VCaP (cell line): ENCODE data around the gene CERS6.

Source experiments
- H3K27ac ChIP-seq: fragments of 450-650 bp; 2 replicates; pipeline ENCODE4 v1.5.1; 2017
- TF ChIP-seq, protein P1 (sequence below): fragments of 450-650 bp; conservative IDR thresholded peaks from 2 replicates; pipeline ENCODE4 v1.5.1; 2017; ENCODE audit warnings: mild to moderate bottlenecking, moderate library complexity

The CERS6 gene

DNA sequence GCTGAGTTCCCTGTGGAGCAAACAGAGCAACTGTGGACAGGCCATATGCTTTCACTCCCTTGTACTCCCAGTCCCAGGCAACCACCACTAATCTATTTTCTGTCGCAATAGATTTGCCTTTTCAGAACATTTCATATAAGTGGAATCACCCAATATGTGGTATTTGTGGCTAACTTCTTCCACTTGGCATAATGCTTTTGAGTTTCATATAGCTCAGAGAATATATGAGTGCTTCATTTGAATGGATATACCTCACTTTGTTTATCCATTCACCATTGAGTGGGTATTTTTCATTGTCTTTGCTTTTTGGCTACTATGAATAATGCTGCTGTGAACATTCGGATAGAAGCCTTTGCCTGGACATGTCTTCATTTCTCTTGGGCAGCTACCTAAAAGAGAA lies 151.9 kb downstream of the CERS6 start:
- TF ChIP-seq, protein P1, sequence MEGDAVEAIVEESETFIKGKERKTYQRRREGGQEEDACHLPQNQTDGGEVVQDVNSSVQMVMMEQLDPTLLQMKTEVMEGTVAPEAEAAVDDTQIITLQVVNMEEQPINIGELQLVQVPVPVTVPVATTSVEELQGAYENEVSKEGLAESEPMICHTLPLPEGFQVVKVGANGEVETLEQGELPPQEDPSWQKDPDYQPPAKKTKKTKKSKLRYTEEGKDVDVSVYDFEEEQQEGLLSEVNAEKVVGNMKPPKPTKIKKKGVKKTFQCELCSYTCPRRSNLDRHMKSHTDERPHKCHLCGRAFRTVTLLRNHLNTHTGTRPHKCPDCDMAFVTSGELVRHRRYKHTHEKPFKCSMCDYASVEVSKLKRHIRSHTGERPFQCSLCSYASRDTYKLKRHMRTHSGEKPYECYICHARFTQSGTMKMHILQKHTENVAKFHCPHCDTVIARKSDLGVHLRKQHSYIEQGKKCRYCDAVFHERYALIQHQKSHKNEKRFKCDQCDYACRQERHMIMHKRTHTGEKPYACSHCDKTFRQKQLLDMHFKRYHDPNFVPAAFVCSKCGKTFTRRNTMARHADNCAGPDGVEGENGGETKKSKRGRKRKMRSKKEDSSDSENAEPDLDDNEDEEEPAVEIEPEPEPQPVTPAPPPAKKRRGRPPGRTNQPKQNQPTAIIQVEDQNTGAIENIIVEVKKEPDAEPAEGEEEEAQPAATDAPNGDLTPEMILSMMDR = no peak
- H3K27ac ChIP-seq = no peak overlapping the region

DNA sequence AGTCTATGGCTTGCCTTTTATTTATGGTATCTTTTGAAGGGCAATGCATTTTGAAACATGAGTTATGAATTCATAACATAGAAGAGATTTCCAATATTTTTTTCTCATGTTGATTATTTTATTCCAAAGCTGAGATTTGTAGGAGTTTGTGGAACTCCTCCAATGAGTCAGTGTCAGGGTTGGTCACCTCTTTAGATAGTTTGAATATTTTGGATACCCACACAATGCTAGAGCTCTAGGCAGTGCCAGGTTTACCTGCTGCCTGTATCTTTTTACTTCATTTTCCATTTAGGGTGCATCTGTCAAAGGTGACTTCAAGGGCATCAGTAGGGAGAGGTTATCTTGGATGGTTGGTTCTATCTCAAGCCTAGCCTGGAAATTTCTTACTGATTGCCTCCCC lies 152.7 kb downstream of the CERS6 start:
- TF ChIP-seq, protein P1 = no peak
- no peak overlapping the region for H3K27ac ChIP-seq

DNA sequence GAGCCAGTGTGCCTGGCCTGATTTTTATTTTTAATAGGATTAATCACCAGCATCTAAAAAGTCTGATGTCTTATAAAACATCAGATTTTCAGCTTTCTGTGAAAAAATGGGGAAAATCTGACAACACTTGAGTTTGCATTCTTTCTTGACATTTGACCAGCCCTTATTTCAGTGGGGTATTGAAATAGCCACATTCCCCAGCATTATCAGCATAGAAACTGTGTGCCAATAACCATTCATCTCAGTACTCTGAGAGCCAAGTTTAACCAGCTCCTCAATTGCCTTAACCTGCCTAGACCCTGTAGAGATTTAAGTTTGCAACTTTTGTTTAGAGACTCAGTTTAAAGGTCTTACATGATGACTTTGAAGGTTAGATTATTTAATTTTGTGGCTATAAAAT lies 155.0 kb downstream of the CERS6 start:
- no peak overlapping the region for H3K27ac ChIP-seq
- TF ChIP-seq, protein P1 = no peak

DNA sequence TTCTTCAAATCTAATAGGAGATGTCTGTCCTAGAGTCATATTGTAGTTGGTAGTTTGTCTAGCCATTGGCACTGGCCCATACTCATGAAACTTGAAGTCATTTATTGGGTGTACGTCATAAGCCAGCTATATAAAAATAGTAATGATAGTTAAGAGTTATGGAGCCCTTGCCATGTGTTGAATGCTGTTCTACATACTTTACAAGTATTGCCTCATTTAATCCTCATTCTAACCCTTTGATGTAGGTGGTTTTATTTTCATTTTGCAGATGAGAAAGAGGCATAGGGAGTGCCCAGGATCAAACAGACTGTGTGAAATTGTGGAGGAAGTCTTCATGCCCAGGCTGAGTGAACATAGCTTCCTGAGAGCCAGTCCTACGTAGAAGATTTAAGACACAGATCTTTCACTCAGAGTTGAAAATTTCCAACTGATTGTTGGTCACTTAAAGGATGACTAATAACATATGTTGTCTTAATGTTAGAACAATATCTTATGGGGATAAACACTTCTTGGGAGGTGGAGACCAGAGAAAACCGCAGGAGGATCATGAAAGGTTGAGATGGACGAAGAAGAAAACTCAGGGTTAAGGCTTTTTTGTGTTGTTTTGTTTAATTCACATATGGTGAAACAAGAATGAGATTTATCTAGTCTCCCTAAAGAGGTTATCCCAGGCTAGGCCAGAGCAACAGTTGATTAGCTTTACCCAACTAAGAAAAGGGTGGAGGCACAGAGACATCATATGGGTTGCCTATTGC lies 156.0 kb downstream of the CERS6 start:
- TF ChIP-seq, protein P1 = no peak
- H3K27ac ChIP-seq = no peak overlapping the region

DNA sequence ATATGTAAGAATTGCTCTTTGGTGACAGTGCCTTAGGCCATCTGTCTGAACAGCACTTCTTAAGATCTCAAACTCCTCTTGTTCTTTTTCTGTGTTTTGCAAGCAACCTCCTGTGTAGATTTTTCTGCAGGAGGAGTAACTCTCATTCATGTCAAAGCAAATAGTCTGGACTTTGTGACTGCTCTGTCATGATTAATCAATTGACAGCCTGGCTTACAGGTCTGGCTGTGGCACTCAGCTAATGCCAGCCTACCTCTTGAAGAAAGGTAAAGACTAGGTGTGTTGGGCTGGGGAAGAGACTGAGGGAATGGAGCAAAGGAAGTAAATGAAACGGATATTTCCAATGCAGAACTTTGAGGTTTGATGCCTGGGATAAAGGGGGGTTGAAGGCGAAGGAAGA lies 156.6 kb downstream of the CERS6 start:
- H3K27ac ChIP-seq = no peak overlapping the region
- TF ChIP-seq, protein P1 = no peak

DNA sequence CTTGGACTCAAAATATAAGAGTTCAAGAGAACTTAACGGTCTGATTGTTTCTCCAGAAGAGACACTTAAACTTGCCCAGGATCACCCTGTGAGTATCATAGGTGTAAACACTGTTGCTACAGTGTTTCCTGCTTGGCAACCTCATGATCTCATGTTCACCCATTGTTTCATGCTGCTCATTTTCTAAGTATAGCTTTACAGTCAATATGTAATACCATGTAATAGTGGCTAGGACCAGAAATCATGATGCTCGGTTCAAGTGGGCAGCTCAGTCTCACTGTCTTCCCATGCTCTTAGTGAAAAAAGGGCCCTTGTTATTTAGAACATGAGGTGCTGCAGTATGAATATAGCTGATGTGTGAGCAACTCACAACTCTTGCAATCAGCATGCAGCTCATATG lies 157.5 kb downstream of the CERS6 start:
- TF ChIP-seq, protein P1 = no peak
- no peak overlapping the region for H3K27ac ChIP-seq

DNA sequence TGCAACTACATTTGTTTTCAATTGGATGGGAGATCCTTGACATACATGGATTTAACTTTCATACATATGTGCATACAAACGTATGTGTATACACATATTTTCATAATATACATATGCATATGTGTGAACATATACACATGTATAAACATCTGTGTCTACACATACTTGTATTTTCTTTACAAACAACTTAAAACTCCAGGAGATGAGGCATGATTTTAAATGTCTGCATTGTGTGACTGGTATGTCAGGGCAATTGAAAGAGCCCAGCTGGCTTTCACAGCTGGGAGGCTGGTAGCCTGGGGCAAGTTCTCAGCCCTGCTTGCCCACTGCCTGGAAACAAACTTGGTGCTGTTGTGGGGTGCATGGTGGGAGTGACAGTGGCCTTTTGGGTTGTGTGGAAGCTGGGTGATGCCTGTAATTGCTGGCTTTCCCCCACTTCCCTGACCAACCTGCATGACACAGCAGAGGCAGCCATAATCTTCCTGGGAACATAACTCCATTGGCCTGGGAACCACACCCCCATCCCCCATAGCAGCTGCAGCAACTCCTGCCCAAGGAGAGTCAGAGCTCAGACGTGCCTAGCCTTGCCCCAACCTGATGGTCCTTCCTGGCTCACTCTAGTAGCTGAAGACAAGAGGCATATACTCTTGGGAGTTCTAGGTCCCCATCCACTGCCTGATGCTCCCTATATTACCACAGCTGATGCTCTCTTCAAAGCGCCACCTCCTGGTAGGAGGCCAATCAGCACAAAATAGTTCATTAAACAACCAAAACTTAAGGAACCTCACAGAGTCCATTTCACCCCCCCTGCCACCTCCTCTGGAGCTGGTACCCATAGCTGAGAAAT lies 158.3 kb downstream of the CERS6 start:
- TF ChIP-seq, protein P1 = no peak
- no peak overlapping the region for H3K27ac ChIP-seq
